GM03348 (cell line): ENCODE results near the gene NUTM2A.
"Not testable (repeated sequence)": the region's sequence is repeated elsewhere in the genome, so short reads cannot be mapped to it uniquely, and the experiment has no call there.

Experiments used
- DNase-seq: peaks from one replicate; pipeline ENCODE4 v3.0.0; 2012; ENCODE audit warnings: low spot score

NUTM2A gene

DNA sequence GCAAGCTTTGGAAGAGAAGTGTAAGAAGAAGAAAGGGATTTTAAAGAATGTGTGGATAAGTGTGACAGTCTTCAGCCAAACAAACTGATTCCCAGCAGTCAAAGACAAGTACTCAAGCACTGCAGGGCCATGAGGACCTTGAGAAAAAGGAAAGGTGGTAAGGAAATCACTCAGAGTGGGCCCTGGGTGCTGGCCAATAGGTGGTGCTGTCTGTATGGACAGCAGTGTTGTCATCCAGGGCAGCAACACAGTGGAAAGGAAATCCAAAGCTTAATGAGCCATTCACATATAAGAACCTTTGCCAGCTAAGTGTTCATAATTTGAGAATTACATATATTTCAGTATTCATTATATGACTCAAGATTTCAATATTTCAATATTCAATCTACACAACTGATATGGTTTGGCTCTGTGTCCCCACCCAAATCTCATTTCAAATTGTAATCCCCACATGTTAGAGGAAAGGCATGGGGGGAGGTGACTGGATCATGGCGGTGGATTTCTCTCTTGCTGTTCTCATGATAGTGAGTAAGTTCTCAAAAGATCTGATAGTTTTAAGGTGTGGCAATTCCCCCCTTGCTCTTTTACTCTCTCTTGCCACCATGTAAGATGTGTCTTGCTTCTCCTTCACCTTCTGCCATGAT is 55.6 kb downstream of the NUTM2A start:
- not testable (repeated sequence) for DNase-seq
